Stimulated activated CD8-positive, alpha-beta memory T cell treated with anti-CD3 and anti-CD28 coated beads, Interleukin-12 subunit alpha, Interleukin-12 subunit beta, amount 100 ng/mL, for 1 hour (primary cell): Measurements from ENCODE around the gene S1PR4.
A peak's percentile ranks its signal among the peaks of the same experiment; 100 is the strongest.
"Not testable (repeated sequence)": the region's sequence is repeated elsewhere in the genome, so short reads cannot be mapped to it uniquely, and the experiment has no call there.

Experiments
- DNase-seq: peaks from one replicate; pipeline ENCODE4 v3.0.0-alpha.2; 2020; ENCODE audit warnings: low read depth

The S1PR4 gene

DNA sequence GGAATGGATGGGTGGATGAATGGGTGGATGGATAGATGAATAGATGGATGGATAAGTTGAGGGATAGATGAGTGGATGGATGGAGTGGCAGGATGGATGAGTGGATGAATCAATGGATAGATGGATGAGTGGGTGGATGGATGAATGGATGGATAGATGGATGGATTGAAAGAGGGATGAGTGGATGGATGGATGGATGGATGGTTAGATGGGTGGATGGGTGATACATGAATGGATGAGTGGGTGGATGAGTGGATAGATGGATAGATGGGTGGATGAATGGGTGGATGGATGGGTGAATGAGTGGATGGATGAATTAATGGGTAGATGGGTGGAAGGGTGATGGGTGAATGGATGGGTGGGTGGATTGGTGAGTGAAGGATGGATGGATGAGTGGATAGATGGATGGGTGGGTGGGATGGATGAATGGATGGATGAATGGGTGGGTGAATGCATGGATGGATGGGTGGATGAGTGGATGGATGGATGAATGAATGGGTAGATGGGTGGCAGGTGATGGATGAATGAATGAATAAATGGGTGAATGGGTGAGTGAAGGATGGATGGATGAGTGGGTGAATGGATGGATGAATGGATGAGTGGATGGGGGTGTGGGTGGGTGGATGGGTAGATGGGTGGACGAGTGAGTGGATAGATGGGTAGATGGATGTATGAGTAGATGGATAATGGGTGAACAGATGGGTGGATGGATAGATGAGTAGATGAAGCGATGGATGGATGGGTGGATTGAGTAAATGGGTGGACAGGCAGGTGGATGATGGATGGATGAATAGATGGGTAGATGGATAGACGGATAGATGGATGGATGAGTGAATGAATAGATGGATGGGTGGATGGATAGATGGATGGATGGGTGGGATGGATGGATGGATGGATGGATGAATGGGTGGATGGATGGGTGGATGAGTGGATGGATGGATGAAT, 25.0 kb upstream of the S1PR4 start:
- DNase-seq, result no peak

DNA sequence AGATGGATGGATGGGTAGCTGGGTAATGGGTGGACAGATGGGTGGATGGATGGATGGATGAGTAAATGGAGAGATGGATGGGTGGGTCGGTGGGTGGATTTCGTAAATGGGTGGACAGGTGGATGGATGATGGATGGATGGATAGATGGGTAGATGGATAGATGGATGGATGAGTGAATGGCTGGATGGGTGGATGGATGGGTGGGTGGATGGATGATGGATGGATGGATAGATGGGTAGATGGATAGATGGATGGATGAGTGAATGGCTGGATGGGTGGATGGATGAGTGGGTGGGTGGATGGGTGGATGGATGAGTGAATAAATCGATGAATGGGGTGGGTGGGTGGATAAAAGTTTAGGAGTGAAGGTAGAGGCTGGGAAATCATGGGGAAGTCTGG, 24.1 kb upstream of the S1PR4 start:
- DNase-seq, result not testable (repeated sequence)

DNA sequence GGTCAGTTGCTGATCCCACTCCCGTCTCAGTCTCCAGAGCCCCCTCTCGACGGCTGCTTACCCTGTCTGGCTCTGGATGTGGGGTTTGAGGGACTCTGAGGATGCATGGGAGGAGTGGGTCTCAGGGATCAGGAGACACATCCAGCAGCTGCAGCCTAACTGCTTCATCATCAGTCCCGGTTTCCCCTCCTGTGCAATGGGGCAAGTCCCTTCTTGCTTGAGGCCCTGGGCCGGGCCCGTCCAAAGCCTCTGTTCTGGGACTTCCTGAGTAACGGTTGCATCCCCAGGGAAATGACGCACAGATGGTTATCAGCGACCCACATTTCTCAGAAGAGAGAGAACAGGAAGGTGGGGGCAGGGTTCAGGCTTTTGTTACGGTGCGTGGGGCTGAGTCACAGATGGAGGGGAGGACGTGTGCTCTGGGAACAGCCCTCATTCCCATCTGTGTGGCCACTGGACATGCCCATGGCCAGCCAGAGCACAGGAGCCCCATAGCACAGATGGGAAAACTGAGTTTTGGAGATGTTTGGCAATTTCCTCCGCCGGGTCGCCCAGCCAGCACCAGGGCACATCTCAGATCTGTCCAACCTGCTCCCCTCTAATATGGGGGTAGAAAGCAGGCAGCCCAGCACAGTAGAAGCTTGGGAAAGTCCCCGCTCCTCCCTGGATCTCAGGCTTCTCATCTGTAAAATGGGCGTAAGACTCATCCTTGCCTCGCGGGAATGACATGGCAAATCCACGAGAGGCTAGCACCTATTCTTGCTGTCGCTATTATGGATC, 23.4 kb upstream of the S1PR4 start:
- peak; percentile 60 for DNase-seq

DNA sequence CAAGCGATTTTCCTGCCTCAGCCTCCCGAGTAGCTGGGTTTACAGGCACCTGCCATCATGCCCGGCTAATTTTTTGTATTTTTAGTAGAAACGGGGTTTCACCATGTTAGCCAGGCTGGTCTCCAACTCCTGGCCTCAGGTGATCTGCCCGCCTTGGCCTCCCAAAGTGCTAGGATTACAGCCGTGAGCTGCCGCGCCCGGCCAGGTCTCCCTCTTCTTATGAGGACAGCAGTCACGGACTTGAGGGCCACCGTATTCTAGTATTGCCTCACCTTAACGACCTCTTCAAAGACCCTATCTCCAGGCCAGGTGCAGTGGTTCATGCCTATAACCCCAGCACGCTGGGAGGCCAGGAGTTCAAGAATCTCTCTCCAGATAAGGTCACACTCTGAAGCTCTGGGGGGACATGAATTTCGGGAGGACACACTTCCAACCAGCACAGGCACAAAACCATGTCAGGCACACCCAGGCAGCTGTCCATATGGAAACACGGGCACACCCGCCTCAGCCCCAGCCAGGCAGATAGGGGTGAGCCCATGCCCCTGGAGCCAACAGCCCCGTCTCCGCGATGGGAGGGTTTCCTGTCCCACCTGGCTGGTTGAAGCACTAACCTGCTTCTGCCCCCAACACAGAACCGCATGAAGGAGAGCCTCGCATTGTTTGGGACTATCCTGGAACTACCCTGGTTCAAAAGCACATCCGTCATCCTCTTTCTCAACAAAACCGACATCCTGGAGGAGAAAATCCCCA, 21.3 kb upstream of the S1PR4 start:
- no peak for DNase-seq

GRCh38 chr19:3159565-3159964, 19.0 kb upstream of the S1PR4 start:
- no peak for DNase-seq

DNA sequence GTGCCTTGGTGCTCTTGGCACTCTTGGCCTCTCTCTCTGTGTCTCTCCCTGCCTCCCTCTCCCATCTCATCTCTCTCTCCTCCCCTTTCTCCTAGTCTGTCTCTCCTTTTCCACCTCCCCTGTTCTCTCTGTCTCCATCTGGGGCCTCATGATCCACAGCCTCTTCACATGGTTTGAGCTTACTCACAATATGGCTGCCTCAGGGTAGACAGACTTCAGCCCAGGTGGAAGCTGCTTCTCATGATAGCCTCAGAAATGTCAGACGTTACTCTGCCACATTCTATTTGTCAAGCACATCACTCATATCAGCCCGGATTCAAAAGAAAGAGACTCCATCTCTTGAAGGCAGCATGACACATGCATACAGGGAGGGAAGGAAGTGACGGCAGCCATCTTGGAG, 18.4 kb upstream of the S1PR4 start:
- DNase-seq, result no peak

DNA sequence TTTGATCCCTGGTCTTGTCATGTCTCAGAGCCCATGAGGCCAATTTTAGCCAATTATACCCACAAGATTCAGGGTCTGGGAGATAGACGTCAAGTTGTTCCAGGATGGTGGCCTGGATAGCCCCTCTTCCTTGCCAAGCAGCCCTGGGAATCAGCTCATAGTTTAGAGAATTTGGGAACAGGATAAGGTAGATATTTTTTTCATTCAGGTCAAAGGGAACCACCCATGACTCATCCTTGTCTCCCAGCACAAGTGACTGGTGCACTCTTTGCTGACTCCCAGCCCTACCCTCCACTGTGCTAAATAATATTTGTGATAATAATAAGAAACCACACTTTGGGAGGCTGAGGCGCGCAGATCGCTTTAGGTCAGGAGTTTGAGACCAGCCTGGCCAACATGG, 17.1 kb upstream of the S1PR4 start:
- DNase-seq, result no peak

DNA sequence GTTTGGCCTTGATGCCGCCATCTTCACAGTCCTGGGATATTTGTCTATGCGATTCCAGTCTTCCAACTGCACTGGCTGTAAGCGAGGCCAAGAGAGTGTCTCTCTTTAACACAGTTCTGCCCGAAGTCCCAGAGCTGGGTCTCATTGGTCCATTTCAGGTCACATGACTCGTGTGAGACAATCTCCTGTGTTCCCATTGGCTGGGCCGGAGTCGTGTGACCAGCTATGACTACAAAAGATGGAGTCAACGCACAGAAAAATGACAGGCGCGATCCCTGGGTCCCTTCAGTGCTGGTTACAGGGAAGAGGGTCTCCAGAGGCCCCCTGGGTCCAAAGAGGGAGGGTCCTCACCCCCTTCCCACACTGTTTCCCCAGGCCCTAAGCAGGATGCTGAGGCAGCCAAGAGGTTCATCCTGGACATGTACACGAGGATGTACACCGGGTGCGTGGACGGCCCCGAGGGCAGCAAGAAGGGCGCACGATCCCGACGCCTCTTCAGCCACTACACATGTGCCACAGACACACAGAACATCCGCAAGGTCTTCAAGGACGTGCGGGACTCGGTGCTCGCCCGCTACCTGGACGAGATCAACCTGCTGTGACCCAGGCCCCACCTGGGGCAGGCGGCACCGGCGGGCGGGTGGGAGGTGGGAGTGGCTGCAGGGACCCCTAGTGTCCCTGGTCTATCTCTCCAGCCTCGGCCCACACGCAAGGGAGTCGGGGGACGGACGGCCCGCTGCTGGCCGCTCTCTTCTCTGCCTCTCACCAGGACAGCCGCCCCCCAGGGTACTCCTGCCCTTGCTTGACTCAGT, 15.9 kb upstream of the S1PR4 start:
- no peak for DNase-seq

- DNase-seq, result peak; percentile 64
Observed at GRCh38 chr19:3163230-3163886, 15.2 kb upstream of the S1PR4 start.

- no peak for DNase-seq
Observed at GRCh38 chr19:3163943-3164342, 14.6 kb upstream of the S1PR4 start.

- no peak for DNase-seq
Observed at GRCh38 chr19:3167533-3168272, 10.9 kb upstream of the S1PR4 start.

GRCh38 chr19:3171894-3172672, 6.5 kb upstream of the S1PR4 start:
- no peak for DNase-seq

DNA sequence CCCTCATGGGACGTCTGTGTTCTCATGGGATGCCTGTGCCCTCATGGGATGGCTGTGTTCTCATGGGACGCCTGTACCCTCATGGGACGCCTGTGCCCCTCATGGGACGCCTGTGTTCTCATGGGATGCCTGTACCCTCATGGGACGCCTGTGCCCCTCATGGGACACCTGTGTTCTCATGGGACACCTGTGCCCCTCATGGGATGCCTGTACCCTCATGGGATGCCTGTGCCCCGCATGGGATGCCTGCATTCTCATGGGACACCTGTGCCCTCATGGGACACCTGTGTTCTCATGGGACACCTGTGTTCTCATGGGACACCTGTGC, 5.9 kb upstream of the S1PR4 start:
- DNase-seq, result not testable (repeated sequence)

- no peak for DNase-seq
Observed at GRCh38 chr19:3175781-3176714, 2.5 kb upstream of the S1PR4 start.

DNA sequence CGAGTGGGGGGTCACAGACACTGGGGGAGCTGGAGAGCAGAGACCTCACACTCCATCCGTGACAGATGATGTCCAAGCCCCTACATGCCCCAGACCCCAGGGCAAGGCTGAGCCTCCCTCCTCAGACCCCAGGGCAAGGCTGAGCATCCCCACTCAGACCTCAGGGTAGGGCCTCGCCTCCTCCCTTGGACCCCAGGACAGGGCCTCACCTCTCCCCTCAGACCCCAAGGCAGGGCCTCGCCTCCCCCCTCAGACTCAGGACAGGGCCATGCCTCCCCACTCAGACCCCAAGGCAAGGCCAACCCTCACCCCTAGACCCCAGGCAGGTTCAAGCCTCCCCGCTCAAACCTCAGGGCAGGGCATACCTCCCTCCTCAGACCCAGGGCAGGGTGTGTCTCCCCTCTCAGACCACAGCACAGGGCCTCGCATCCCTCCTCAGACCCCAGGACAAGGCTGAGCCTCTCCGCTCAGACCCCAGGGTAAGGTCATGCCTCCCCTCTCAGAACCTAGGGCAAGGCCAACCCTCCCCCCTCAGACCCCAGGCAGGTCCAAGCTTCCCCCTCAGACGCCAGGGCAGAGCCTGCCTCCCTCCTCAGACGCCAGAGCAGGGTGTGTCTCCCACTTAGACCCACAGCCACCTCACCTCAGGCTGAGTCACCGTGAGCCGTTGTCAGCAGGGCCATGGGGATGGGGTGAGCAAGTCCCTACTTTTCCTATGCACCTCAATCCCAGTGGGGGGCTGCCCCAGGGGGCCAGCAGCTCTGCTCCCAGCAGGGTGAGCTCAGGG, 1.7 kb upstream of the S1PR4 start:
- DNase-seq, result peak; percentile 64

DNA sequence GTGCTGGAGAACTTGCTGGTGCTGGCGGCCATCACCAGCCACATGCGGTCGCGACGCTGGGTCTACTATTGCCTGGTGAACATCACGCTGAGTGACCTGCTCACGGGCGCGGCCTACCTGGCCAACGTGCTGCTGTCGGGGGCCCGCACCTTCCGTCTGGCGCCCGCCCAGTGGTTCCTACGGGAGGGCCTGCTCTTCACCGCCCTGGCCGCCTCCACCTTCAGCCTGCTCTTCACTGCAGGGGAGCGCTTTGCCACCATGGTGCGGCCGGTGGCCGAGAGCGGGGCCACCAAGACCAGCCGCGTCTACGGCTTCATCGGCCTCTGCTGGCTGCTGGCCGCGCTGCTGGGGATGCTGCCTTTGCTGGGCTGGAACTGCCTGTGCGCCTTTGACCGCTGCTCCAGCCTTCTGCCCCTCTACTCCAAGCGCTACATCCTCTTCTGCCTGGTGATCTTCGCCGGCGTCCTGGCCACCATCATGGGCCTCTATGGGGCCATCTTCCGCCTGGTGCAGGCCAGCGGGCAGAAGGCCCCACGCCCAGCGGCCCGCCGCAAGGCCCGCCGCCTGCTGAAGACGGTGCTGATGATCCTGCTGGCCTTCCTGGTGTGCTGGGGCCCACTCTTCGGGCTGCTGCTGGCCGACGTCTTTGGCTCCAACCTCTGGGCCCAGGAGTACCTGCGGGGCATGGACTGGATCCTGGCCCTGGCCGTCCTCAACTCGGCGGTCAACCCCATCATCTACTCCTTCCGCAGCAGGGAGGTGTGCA, 587 bp downstream of the S1PR4 start:
- DNase-seq, result no peak

DNA sequence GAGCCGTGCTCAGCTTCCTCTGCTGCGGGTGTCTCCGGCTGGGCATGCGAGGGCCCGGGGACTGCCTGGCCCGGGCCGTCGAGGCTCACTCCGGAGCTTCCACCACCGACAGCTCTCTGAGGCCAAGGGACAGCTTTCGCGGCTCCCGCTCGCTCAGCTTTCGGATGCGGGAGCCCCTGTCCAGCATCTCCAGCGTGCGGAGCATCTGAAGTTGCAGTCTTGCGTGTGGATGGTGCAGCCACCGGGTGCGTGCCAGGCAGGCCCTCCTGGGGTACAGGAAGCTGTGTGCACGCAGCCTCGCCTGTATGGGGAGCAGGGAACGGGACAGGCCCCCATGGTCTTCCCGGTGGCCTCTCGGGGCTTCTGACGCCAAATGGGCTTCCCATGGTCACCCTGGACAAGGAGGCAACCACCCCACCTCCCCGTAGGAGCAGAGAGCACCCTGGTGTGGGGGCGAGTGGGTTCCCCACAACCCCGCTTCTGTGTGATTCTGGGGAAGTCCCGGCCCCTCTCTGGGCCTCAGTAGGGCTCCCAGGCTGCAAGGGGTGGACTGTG, 1.2 kb downstream of the S1PR4 start:
- DNase-seq, result no peak
